K562 (cell line): ENCODE measurements around the gene ACSF3. TPM values are rescaled to one million over a fixed set of nuclear protein-coding genes. Genes with fewer than 3 reads are reported as not detected.

Experiments
- ATAC-seq: fragments of 200-7000 bp; cut with Tn5 transposase; 3 replicates; pipeline ENCODE4 v1.9.1; 2020; ENCODE audit warnings: moderate library complexity
- BruUV-seq: library from RNA; stranded (reverse); fragments of 400-500 nt; replicated peaks from 2 replicates; lab custom pipeline; 2021; lab: Mats Ljungman, UMichigan
- CTCF ChIA-PET: fragments of 300-600 bp; formaldehyde crosslinking; extraction: SDS; loops from one replicate; lab custom pipeline; 2021; ENCODE audit warnings: low intra/inter-chr PET ratio; lab: Yijun Ruan, JAX
- POLR2A ChIA-PET: fragments of 300-600, 350-650 bp; sonication (Branson Sonifier 250); formaldehyde crosslinking; extraction: SDS; loops from one replicate; lab custom pipeline; 2021; ENCODE audit warnings: antibody characterized with exemption, inconsistent platforms; lab: Yijun Ruan, JAX
- DNase-seq, 4 experiments: peaks; one replicate each; pipeline versions ENCODE4 v3.0.0 to v3.0.0-alpha.2; 2011 to 2018; ENCODE audit warnings: low spot score in 3 of 4, mixed read lengths in 3 of 4; ENCODE audit errors: extremely low read depth in 1 of 4
- FAIRE-seq: peaks from 2 replicates; lab custom pipeline; 2011; peaks lifted over from hg19 to GRCh38; lab: Jason Lieb, UNC
- H2AFZ ChIP-seq: 2 replicates; pipeline ENCODE4 v1.6.0; 2011; ENCODE audit warnings: low read depth, low read length, control low read depth, inconsistent platforms
- H3K27ac ChIP-seq: fragments of 200-600 bp; 3 replicates; pipeline ENCODE4 v1.8.0; 2011; ENCODE audit warnings: low read depth, mild to moderate bottlenecking, control low read depth, inconsistent platforms, low read length, moderate library complexity, mixed read lengths; ENCODE audit errors: extremely low read depth
- H3K27me3 ChIP-seq, 2 experiments: fragments of 300-600 bp in 1 of 2; 2 replicates in 1 of 2; 3 replicates in 1 of 2; pipeline versions ENCODE4 v1.6.0 to v1.8.0; 2011; ENCODE audit warnings: inconsistent platforms in 2 of 2, low read length in 2 of 2, mild to moderate bottlenecking in 1 of 2, mixed read lengths in 1 of 2, moderate library complexity in 1 of 2; ENCODE audit not compliant: control insufficient read depth in 2 of 2, insufficient read depth in 2 of 2
- H3K36me3 ChIP-seq: fragments of 300-600 bp; 3 replicates; pipeline ENCODE4 v1.8.0; 2011; ENCODE audit warnings: mild to moderate bottlenecking, low read length, inconsistent platforms; ENCODE audit not compliant: control insufficient read depth, insufficient read depth
- H3K4me1 ChIP-seq, 2 experiments: fragments of 200-600 bp in 1 of 2; replicated peaks in 1 of 2; 2 replicates in 1 of 2; 3 replicates in 1 of 2; pipeline versions ENCODE4 v1.5.1 to v1.8.0; 2011; ENCODE audit warnings: inconsistent platforms in 2 of 2, low read length in 2 of 2, mild to moderate bottlenecking in 1 of 2, mixed read lengths in 1 of 2, moderate library complexity in 1 of 2; ENCODE audit not compliant: control insufficient read depth in 2 of 2, insufficient read depth in 2 of 2
- H3K4me2 ChIP-seq: 2 replicates; pipeline ENCODE4 v1.6.1; 2011; ENCODE audit warnings: low read length, control low read depth, inconsistent platforms, mixed read lengths; ENCODE audit not compliant: insufficient read depth
- H3K4me3 ChIP-seq: fragments of 200-600 bp; sonication (generic), shearing (Covaris generic); 2 replicates; pipeline ENCODE4 v1.5.1; 2016; ENCODE audit warnings: control low read depth, inconsistent platforms
- H3K79me2 ChIP-seq: fragments of 200-600 bp; 3 replicates; pipeline ENCODE4 v1.8.0; 2011; ENCODE audit warnings: low read length, inconsistent platforms; ENCODE audit not compliant: control insufficient read depth, insufficient read depth
- H3K9ac ChIP-seq, 2 experiments: 2 replicates each; pipeline versions ENCODE4 v1.6.0 to v1.6.1; 2011; ENCODE audit warnings: low read depth in 2 of 2, low read length in 2 of 2, control low read depth in 1 of 2, inconsistent platforms in 1 of 2, mild to moderate bottlenecking in 1 of 2, mixed read lengths in 1 of 2; ENCODE audit not compliant: insufficient read depth in 1 of 2
- H3K9me1 ChIP-seq: one replicate; pipeline ENCODE4 v1.6.0; 2011; ENCODE audit warnings: inconsistent platforms, mild to moderate bottlenecking, low read length, moderate library complexity; ENCODE audit not compliant: control insufficient read depth, insufficient read depth
- H3K9me3 ChIP-seq: replicated peaks from 2 replicates; pipeline ENCODE4 v1.5.1; 2011; ENCODE audit warnings: low read depth, low read length, inconsistent platforms; ENCODE audit not compliant: control insufficient read depth, insufficient read depth
- H4K20me1 ChIP-seq: replicated peaks from 2 replicates; pipeline ENCODE4 v1.6.1; 2011; ENCODE audit warnings: low read length, inconsistent platforms, mixed read lengths; ENCODE audit not compliant: control insufficient read depth, insufficient read depth
- CTCF ChIP-seq, 3 experiments: IDR thresholded peaks in 2 of 3; conservative IDR thresholded peaks in 1 of 3; 2 replicates each; pipeline ENCODE4 v1.5.1; 2011 to 2012; ENCODE audit warnings: low read length in 3 of 3, mild to moderate bottlenecking in 3 of 3, control low read depth in 2 of 3, improper control_type of control experiment in 1 of 3, inconsistent platforms in 1 of 3, low read depth in 1 of 3, mixed read lengths in 1 of 3, moderate library complexity in 1 of 3; ENCODE audit not compliant: insufficient read depth in 2 of 3
- JUND ChIP-seq, 2 experiments: IDR thresholded peaks; 2 replicates in 1 of 2; 3 replicates in 1 of 2; pipeline ENCODE4 v1.6.1; 2011; ENCODE audit warnings: borderline replicate concordance in 2 of 2, low read depth in 2 of 2, low read length in 2 of 2, improper control_type of control experiment in 1 of 2, missing biosample characterization in 1 of 2, missing genetic modification characterization in 1 of 2, missing genetic modification reagents in 1 of 2
- MTF1 ChIP-seq: fragments of 250-450 bp; sonication (Bioruptor Pico); IDR thresholded peaks from 2 replicates; pipeline ENCODE4 v1.9.0; 2021; ENCODE audit warnings: moderate library complexity, mild to moderate bottlenecking, inconsistent platforms, borderline replicate concordance
- POLR2AphosphoS2 ChIP-seq: IDR thresholded peaks from 2 replicates; pipeline ENCODE4 v1.6.1; 2012; ENCODE audit warnings: low read length, improper control_type of control experiment
- RBBP5 ChIP-seq: fragments of 200-600 bp; sonication (generic); IDR thresholded peaks from 2 replicates; pipeline ENCODE4 v1.6.1; 2012; ENCODE audit warnings: borderline replicate concordance, mild to moderate bottlenecking, low read length, control low read depth, inconsistent platforms; ENCODE audit not compliant: insufficient read depth, poor library complexity, severe bottlenecking
- SAP30 ChIP-seq: fragments of 200-600 bp; sonication (generic); IDR thresholded peaks from 2 replicates; pipeline ENCODE4 v1.6.1; 2012; ENCODE audit warnings: borderline replicate concordance, low read depth, mild to moderate bottlenecking, moderate library complexity, low read length, control low read depth, inconsistent platforms; ENCODE audit not compliant: insufficient read depth, poor library complexity, severe bottlenecking
- SMARCC2 ChIP-seq: fragments of 450-650 bp; IDR thresholded peaks from 2 replicates; pipeline ENCODE4 v1.6.1; 2017; ENCODE audit warnings: antibody characterized with exemption, moderate library complexity, mild to moderate bottlenecking, low read depth
- SREBF1 ChIP-seq: fragments of 150-350 bp; IDR thresholded peaks from 2 replicates; pipeline ENCODE4 v1.6.1; 2014; ENCODE audit warnings: antibody characterized with exemption, low read depth, low read length, borderline replicate concordance
- ZNF347 ChIP-seq: fragments of 450-650 bp; formaldehyde crosslinking; IDR thresholded peaks from 2 replicates; pipeline ENCODE4 v1.4.0; 2020; ENCODE audit warnings: low read depth, mild to moderate bottlenecking, moderate library complexity
- ZNF695 ChIP-seq: fragments of 450-650 bp; formaldehyde crosslinking; IDR thresholded peaks from 2 replicates; pipeline ENCODE4 v1.4.0; 2020; ENCODE audit warnings: mild to moderate bottlenecking, moderate library complexity
- ZNF740 ChIP-seq, 3 experiments: fragments of 200-800 bp in 1 of 3; sonication (Bioruptor generic) in 1 of 3; sonication (generic) in 1 of 3; formaldehyde crosslinking in 1 of 3; IDR thresholded peaks; 2 replicates each; pipeline versions ENCODE4 v1.6.1 to v1.8.0; 2016 to 2022; ENCODE audit warnings: mild to moderate bottlenecking in 2 of 3, missing compliant biosample characterization in 2 of 3, missing genetic modification characterization in 2 of 3, missing genetic modification reagents in 1 of 3
- WGBS: fragments of 100-300 bp; shearing (Covaris generic); methylation state at CpG from one replicate; pipeline ENCODE4 v1.1.6; 2016; ENCODE audit warnings: low coverage, mixed read lengths; ENCODE audit not compliant: insufficient coverage; ENCODE audit errors: missing lambda C conversion rate; 5-methylcytosine and 5-hydroxymethylcytosine counted together
- in situ Hi-C: fragments of 300-500 bp; cut with MboI; formaldehyde crosslinking; loops from 4 replicates; pipeline ENCODE4 v1.15.0; 2018; ENCODE audit warnings: inconsistent platforms, mixed read lengths
- intact Hi-C: fragments of 100-400 bp; cut with micrococcal nuclease; formaldehyde crosslinking; loops from 2 replicates; pipeline ENCODE4 v1.14.2; 2022
- polyA plus RNA-seq, 8 experiments: library from polyadenylated mRNA; depleted of rRNA in 4 of 8; stranded (reverse) in 5 of 8; unstranded in 3 of 8; fragments of >200 nt; fragmentation: Nextera tagmentation in 2 of 8; fragmentation: Illumina TruSeq in 1 of 8; extraction: Ambion mirVana in 2 of 8; extraction: Trizol in 1 of 8; gene quantifications; 2 replicates each; pipeline versions ENCODE4 v1.2.1 to v1.2.3, GENCODE V29; 2011 to 2014; ENCODE audit warnings: inconsistent platforms in 1 of 8, missing spikeins in 1 of 8
- total RNA-seq, 7 experiments: library from RNA; depleted of rRNA in 6 of 7; stranded (reverse); fragments of >200 nt in 6 of 7; fragmentation: Illumina TruSeq in 2 of 7; extraction: Trizol in 2 of 7; gene quantifications; 2 replicates each; pipeline versions ENCODE4 v1.2.1 to v1.2.3, GENCODE V29; 2011 to 2021; ENCODE audit warnings: low replicate concordance in 1 of 7
- TF ChIP-seq, protein P1 (sequence below): IDR thresholded peaks from 3 replicates; pipeline ENCODE4 v1.6.1; 2011; ENCODE audit warnings: borderline replicate concordance, mild to moderate bottlenecking, moderate library complexity; ENCODE audit not compliant: insufficient read length; ENCODE audit errors: extremely low read depth

Gene ACSF3
- total and polyA plus RNA-seq, 9 of the 15 experiments (the other 6 are each of a cell fraction or from before 2014, with no cell fraction given): 0.77 to 32.8 (median 14.7) TPM

- CTCF ChIA-PET: no interaction called here
- no peak overlapping the region for H3K9ac ChIP-seq
- intact Hi-C loops: no loop called here
- DNase-seq (no peak), ATAC-seq (no peak), FAIRE-seq (no peak)
- H3K36me3 ChIP-seq: peaks cover 43% of the 10 kb centered on the region; the same call in 2 of the 3 replicates
- BruUV-seq: no TSS peak
- H3K4me3 ChIP-seq: no peak overlapping the region
- no peak overlapping the region for H3K27ac ChIP-seq
- H2AFZ ChIP-seq: no peak overlapping the region
- H3K9me1 ChIP-seq: no peaks in the 10 kb centered on the region
- H4K20me1 ChIP-seq: no peaks in the 10 kb centered on the region
- 95% methylated on average over 21 of the region's 31 CpGs for WGBS
- no peaks in the 10 kb centered on the region for H3K9me3 ChIP-seq
- POLR2A ChIA-PET: interaction anchor here (0.5 to 0.6 kb wide), 3 partner anchors 14 to 162 kb away, joined by 3 to 5 read pairs (median 3); no protein-coding TSS in a partner anchor
- H3K4me2 ChIP-seq: no peak overlapping the region
- H3K79me2 ChIP-seq: no peaks in the 10 kb centered on the region
- H3K4me1 ChIP-seq: peaks cover 0 to 20% of the 10 kb centered on the region in 2 experiments; a peak in 2 of 5 replicates
- no peaks in the 10 kb centered on the region for H3K27me3 ChIP-seq
- in situ Hi-C loops: no loop called here
- TF ChIP-seq MTF1 (CRISPR knock-in tag) (no peak), ZNF347 (CRISPR knock-in tag) (no peak), CTCF (IDR thresholded peaks at IDR 0.05 in 2 of 3, conservative IDR thresholded peaks at IDR 0.05 in 1 of 3; ENCODE audit: insufficient read depth in 2 of 3, low read depth in 1 of 3, low read length in 3 of 3) (no peak), ZNF695 (CRISPR knock-in tag) (no peak), ZNF740 (CRISPR knock-in tag; IDR thresholded peaks at IDR 0.05) (no peak), ZNF740 (tag; IDR thresholded peaks at IDR 0.05) (no peak), POLR2AphosphoS2 (no peak), SAP30 (no peak), JUND (IDR thresholded peaks at IDR 0.05; ENCODE audit: borderline replicate concordance, low read depth, low read length) (no peak), JUND (tag; IDR thresholded peaks at IDR 0.05; ENCODE audit: borderline replicate concordance, low read depth, low read length) (no peak), RBBP5 (no peak), SMARCC2 (no peak), SREBF1 (no peak)
- TF ChIP-seq, protein P1, sequence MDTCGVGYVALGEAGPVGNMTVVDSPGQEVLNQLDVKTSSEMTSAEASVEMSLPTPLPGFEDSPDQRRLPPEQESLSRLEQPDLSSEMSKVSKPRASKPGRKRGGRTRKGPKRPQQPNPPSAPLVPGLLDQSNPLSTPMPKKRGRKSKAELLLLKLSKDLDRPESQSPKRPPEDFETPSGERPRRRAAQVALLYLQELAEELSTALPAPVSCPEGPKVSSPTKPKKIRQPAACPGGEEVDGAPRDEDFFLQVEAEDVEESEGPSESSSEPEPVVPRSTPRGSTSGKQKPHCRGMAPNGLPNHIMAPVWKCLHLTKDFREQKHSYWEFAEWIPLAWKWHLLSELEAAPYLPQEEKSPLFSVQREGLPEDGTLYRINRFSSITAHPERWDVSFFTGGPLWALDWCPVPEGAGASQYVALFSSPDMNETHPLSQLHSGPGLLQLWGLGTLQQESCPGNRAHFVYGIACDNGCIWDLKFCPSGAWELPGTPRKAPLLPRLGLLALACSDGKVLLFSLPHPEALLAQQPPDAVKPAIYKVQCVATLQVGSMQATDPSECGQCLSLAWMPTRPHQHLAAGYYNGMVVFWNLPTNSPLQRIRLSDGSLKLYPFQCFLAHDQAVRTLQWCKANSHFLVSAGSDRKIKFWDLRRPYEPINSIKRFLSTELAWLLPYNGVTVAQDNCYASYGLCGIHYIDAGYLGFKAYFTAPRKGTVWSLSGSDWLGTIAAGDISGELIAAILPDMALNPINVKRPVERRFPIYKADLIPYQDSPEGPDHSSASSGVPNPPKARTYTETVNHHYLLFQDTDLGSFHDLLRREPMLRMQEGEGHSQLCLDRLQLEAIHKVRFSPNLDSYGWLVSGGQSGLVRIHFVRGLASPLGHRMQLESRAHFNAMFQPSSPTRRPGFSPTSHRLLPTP: no peak
Observed at GRCh38 chr16:89140981-89141883, 47.6 kb downstream of the ACSF3 start.
